HG02981 (cell line): Measurements from ENCODE around the gene AKT3.

Source experiments
- ATAC-seq: cut with Tn5 transposase; IDR thresholded peaks from one replicate; pipeline ENCODE4 v1.9.1; 2021; ENCODE audit warnings: mild to moderate bottlenecking, moderate library complexity; ENCODE audit not compliant: unreplicated experiment

AKT3 gene

DNA sequence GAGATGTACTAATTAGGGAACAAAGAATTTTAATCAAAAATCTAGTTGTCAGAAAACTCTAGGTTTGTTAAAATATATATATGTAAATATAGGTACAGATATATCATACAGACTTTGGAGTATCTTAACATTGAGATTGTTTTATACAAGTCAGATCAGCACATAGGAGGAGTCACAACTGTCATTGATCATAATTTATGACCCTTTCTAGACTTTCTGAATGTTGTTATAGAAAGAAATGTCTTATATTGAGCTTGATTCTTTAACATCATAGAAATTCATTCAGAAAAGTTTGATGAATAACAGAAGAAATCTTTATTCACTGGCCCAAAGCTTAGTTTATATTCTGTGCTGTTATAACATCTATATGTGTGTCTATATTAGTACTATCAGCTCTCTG, 408.4 kb downstream of the AKT3 start:
- ATAC-seq = no peak

DNA sequence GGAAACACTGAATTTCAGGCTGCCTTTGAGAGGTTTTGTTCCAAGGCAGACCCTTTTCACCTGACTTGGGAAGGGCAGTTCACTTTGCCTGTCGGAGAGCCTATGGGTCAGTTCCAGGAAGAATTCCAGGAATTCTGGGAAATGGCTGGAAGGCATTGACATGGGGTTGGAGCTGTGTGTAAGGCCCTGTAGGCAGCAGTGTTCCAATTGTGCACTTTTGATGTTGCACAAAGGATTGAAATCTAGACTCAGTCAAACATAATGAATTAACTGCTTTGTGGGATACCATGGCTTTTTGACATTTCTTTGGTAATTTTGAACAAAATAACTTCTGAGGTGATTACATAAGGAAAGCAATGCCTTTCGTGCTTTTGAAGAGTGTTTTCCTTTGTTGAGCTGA, 409.6 kb downstream of the AKT3 start:
- ATAC-seq = no peak

- no peak for ATAC-seq
Measured at GRCh38 chr1:243438815-243439214, 411.2 kb downstream of the AKT3 start.
